A549 (cell line): ENCODE data around the gene SEMA6C.

Source experiments
- CBX2 ChIP-seq: fragments of 200-600 bp; sonication (generic); IDR thresholded peaks from 2 replicates; pipeline ENCODE4 v1.6.1; 2016; ENCODE audit warnings: low read depth, mild to moderate bottlenecking, borderline replicate concordance
- CTCF ChIP-seq: fragments of >200 bp; sonication (Bioruptor Twin); formaldehyde crosslinking; IDR thresholded peaks from 3 replicates; pipeline ENCODE4 v1.5.1; 2016
- EP300 ChIP-seq, 2 experiments: fragments of >200 bp; sonication (Bioruptor Twin); formaldehyde crosslinking; IDR thresholded peaks; 2 replicates in 1 of 2; 3 replicates in 1 of 2; pipeline ENCODE4 v1.6.1; 2016 to 2017
- HES2 ChIP-seq: fragments of >200 bp; sonication (Bioruptor Twin); formaldehyde crosslinking; IDR thresholded peaks from 2 replicates; pipeline ENCODE4 v1.6.1; 2016
- HOXB5 ChIP-seq: fragments of 250-450 bp; sonication (Bioruptor Pico); IDR thresholded peaks from 2 replicates; pipeline ENCODE4 v1.5.0; 2020; ENCODE audit warnings: mild to moderate bottlenecking, moderate library complexity
- JUNB ChIP-seq: fragments of >200 bp; sonication (Bioruptor Twin); formaldehyde crosslinking; IDR thresholded peaks from 2 replicates; pipeline ENCODE4 v1.6.1; 2016
- KDM1A ChIP-seq: fragments of 200-600 bp; sonication (generic); IDR thresholded peaks from 2 replicates; pipeline ENCODE4 v1.6.1; 2016; ENCODE audit warnings: low read depth, mild to moderate bottlenecking
- MAFK ChIP-seq: fragments of 450-650 bp; IDR thresholded peaks from 2 replicates; pipeline ENCODE4 v1.6.1; 2014; ENCODE audit not compliant: partially characterized antibody
- MYC ChIP-seq: IDR thresholded peaks from 2 replicates; pipeline ENCODE4 v1.6.1; 2012; ENCODE audit warnings: mild to moderate bottlenecking, inconsistent platforms, low read length, improper control_type of control experiment, borderline replicate concordance
- POLR2A ChIP-seq: IDR thresholded peaks from 2 replicates; pipeline ENCODE4 v1.6.1; 2012; ENCODE audit warnings: mild to moderate bottlenecking, low read length
- RAD21 ChIP-seq, 2 experiments: fragments of >200 bp in 1 of 2; sonication (Bioruptor Twin) in 1 of 2; formaldehyde crosslinking in 1 of 2; IDR thresholded peaks in 1 of 2; conservative IDR thresholded peaks in 1 of 2; 2 replicates in 1 of 2; 3 replicates in 1 of 2; pipeline ENCODE4 v1.6.1; 2012 to 2018; ENCODE audit warnings: inconsistent platforms in 1 of 2
- REST ChIP-seq: fragments of 200-600 bp; sonication (generic); IDR thresholded peaks from 2 replicates; pipeline ENCODE4 v1.6.1; 2016; ENCODE audit warnings: antibody characterized with exemption, mild to moderate bottlenecking, moderate library complexity
- RFX5 ChIP-seq: fragments of 450-650 bp; IDR thresholded peaks from 2 replicates; pipeline ENCODE4 v1.7.1; 2014; ENCODE audit warnings: antibody characterized with exemption, mild to moderate bottlenecking, moderate library complexity
- SMC3 ChIP-seq: fragments of >200 bp; sonication (Bioruptor Twin); formaldehyde crosslinking; IDR thresholded peaks from 3 replicates; pipeline ENCODE4 v1.6.1; 2018; ENCODE audit warnings: inconsistent platforms

- TF ChIP-seq HOXB5 (CRISPR knock-in tag) = no peak
- TF ChIP-seq POLR2A = no peak
- no peak for TF ChIP-seq CTCF
- TF ChIP-seq RFX5 = no peak
- TF ChIP-seq MAFK = no peak
- no peak for TF ChIP-seq SMC3
- no peak for TF ChIP-seq CBX2
- no peak for TF ChIP-seq REST
- no peak for TF ChIP-seq EP300 (IDR thresholded peaks at IDR 0.05)
- TF ChIP-seq KDM1A = no peak
- no peak for TF ChIP-seq HES2
- TF ChIP-seq RAD21 (conservative IDR thresholded peaks at IDR 0.05 in 1 of 2, IDR thresholded peaks at IDR 0.05 in 1 of 2) = no peak
- no peak for TF ChIP-seq JUNB
- no peak for TF ChIP-seq MYC
Measured at GRCh38 chr1:151176514-151177045, 30.1 kb upstream of the SEMA6C start.
